Adrenal gland (tissue), 5 donors: ENCODE results near the gene JAKMIP2.
"Not testable (repeated sequence)": the region's sequence is repeated elsewhere in the genome, so short reads cannot be mapped to it uniquely, and the experiment has no call there.

ENCODE experiments used
- POLR2A ChIP-seq, 2 donors: fragments of 450-650 bp; IDR thresholded peaks; one replicate each; pipeline ENCODE4 v1.6.1; 2017; ENCODE audit warnings: antibody characterized with exemption in 2 of 2, mild to moderate bottlenecking in 2 of 2, moderate library complexity in 1 of 2
- TF ChIP-seq, protein P1 (sequence below), 6 experiments: fragments of 450-650 bp in 4 of 6; fragments of 200-600 bp in 2 of 6; sonication (generic) in 1 of 6; IDR thresholded peaks; 1 replicate in 5 of 6; 2 replicates in 1 of 6; pipeline versions ENCODE4 v1.5.1 to v1.8.0; 2016 to 2021; ENCODE audit warnings: antibody characterized with exemption in 6 of 6, mild to moderate bottlenecking in 2 of 6, moderate library complexity in 1 of 6
- donor health status: DM: no; HTN: no; CAD: no.

DNA sequence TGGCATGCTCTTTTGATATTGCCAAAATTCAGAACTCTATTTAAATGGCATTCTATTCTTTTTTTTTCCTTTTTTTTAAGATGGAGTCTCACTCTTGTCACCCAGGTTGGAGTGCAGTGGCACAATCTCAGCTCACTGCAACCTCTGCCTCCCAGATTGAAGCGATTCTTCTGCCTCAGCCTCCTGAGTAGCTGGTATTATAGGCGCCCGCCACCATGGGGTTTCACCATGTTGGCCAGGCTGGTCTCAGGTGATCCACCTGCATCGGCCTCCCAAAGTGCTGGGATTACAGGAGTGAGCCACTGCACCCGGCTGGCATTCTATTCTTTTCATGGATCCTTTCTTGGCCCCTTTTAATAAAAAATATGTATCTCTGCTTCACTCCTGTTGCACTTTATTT is 44.5 kb upstream of the JAKMIP2 start:
- TF ChIP-seq, protein P1, sequence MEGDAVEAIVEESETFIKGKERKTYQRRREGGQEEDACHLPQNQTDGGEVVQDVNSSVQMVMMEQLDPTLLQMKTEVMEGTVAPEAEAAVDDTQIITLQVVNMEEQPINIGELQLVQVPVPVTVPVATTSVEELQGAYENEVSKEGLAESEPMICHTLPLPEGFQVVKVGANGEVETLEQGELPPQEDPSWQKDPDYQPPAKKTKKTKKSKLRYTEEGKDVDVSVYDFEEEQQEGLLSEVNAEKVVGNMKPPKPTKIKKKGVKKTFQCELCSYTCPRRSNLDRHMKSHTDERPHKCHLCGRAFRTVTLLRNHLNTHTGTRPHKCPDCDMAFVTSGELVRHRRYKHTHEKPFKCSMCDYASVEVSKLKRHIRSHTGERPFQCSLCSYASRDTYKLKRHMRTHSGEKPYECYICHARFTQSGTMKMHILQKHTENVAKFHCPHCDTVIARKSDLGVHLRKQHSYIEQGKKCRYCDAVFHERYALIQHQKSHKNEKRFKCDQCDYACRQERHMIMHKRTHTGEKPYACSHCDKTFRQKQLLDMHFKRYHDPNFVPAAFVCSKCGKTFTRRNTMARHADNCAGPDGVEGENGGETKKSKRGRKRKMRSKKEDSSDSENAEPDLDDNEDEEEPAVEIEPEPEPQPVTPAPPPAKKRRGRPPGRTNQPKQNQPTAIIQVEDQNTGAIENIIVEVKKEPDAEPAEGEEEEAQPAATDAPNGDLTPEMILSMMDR (IDR thresholded peaks at IDR 0.05), result not testable (repeated sequence)
- not testable (repeated sequence) for TF ChIP-seq POLR2A (IDR thresholded peaks at IDR 0.05)
